ENCODE data around the gene CSRP2.

Gene CSRP2

DNA sequence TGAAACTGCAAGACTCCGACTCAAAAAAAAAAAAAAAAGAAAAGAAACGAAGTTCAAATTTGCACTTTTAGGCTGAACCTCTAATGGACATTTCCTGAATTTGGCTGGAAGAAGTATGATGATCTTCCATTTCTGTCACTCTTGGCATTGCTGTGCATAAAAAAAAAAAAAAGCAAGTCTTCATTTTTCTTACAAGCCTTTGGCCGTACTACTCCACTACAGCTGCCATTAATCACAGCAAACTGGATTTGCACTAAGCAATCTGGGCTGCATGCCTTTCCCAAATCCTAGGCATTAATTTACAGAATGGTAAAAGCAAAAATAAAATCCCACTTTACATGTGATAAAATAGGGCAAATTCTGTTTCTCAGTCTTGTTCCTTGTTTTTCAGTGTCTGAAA is 7.1 kb downstream of the CSRP2 start:
- no peaks in the 10 kb centered on the region for H3K36me3 ChIP-seq (ENCODE audit: control insufficient read depth, insufficient read depth, low read length)
- H3K27me3 ChIP-seq (ENCODE audit: control insufficient read depth, insufficient read depth, low read length), result no peaks in the 10 kb centered on the region
- no peaks in the 10 kb centered on the region for H3K9me3 ChIP-seq (ENCODE audit: control insufficient read depth, insufficient read depth, low read length)
- H3K4me3 ChIP-seq (ENCODE audit: low read depth, low read length), result no peak overlapping the region
- no peak overlapping the region for H3K9ac ChIP-seq (ENCODE audit: low read depth, low read length)
- H3K4me1 ChIP-seq (ENCODE audit: control insufficient read depth, insufficient read depth, low read length), result peaks cover 22% of the 10 kb centered on the region

DNA sequence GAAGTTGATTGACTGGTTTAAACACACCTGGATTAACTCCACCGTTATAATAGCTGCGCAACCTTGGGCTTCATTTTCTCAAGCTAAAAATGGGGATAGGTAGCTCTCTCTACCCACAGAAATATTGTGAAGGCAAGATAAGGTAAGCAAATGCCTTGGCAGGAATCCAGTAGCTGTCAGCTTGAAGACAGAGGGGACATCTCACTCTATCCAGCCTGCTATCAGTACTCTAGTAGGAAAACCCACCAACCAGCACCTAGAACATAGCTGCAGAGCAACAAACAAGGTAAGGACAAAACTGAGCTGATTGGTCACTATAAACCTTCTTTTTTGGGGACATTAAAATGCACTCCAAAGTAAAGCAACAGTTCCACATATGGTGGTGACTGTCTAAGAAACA is 7.7 kb downstream of the CSRP2 start:
- no peak overlapping the region for H3K4me3 ChIP-seq (ENCODE audit: low read depth, low read length)
- H3K9ac ChIP-seq (ENCODE audit: low read depth, low read length), result no peak overlapping the region

GRCh38 chr12:76866726-76867125 is 12.1 kb downstream of the CSRP2 start:
- Histone ChIP-seq H3K9me3 (ENCODE audit: control insufficient read depth, insufficient read depth, low read length) (no peaks in the 10 kb centered on the region), H3K27me3 (ENCODE audit: control insufficient read depth, insufficient read depth, low read length) (no peaks in the 10 kb centered on the region), H3K36me3 (ENCODE audit: control insufficient read depth, insufficient read depth, low read length) (peaks cover 4% of the 10 kb centered on the region), H3K9ac (ENCODE audit: low read depth, low read length) (no peak overlapping the region), H3K4me3 (ENCODE audit: low read depth, low read length) (no peak overlapping the region), H3K4me1 (ENCODE audit: control insufficient read depth, insufficient read depth, low read length) (peaks cover 6% of the 10 kb centered on the region)

More for the DNA sequence above, 7.7 kb downstream of the CSRP2 start:
- no peaks in the 10 kb centered on the region for H3K27me3 ChIP-seq (ENCODE audit: control insufficient read depth, insufficient read depth, low read length)
- H3K36me3 ChIP-seq (ENCODE audit: control insufficient read depth, insufficient read depth, low read length), result no peaks in the 10 kb centered on the region
- peaks cover 23% of the 10 kb centered on the region for H3K4me1 ChIP-seq (ENCODE audit: control insufficient read depth, insufficient read depth, low read length)
- no peaks in the 10 kb centered on the region for H3K9me3 ChIP-seq (ENCODE audit: control insufficient read depth, insufficient read depth, low read length)

GRCh38 chr12:76866151-76866567 is 12.7 kb downstream of the CSRP2 start:
- no peak overlapping the region for H3K9ac ChIP-seq (ENCODE audit: low read depth, low read length)

GRCh38 chr12:76864791-76865400 is 13.9 kb downstream of the CSRP2 start:
- H3K4me1 ChIP-seq (ENCODE audit: control insufficient read depth, insufficient read depth, low read length), result peaks cover 6% of the 10 kb centered on the region
- no peak overlapping the region for H3K4me3 ChIP-seq (ENCODE audit: low read depth, low read length)
- H3K9ac ChIP-seq (ENCODE audit: low read depth, low read length), result no peak overlapping the region

More at GRCh38 chr12:76866151-76866567, 12.7 kb downstream of the CSRP2 start:
- Histone ChIP-seq H3K4me3 (ENCODE audit: low read depth, low read length) (no peak overlapping the region), H3K9me3 (ENCODE audit: control insufficient read depth, insufficient read depth, low read length) (no peaks in the 10 kb centered on the region), H3K36me3 (ENCODE audit: control insufficient read depth, insufficient read depth, low read length) (peaks cover 4% of the 10 kb centered on the region), H3K27me3 (ENCODE audit: control insufficient read depth, insufficient read depth, low read length) (no peaks in the 10 kb centered on the region), H3K4me1 (ENCODE audit: control insufficient read depth, insufficient read depth, low read length) (peaks cover 6% of the 10 kb centered on the region)

DNA sequence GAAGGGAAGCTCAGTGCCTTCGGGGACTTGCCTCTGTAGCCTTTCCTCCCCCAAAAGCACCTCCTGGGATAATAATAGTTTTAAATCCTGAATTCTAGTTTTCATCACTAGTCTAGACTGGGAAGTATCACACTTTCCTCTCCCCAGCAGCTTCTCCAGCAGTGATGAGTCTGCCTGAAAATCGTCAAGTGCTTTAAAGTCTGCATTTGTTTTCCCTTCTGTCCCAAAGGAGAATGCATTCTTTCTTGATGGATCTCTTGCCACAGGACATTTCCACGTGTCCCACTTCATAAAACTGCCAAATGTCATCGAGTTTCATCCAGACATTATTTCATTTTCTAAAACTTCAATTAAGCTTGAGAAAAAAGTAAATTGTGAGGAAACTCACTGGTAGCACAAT is 15.0 kb downstream of the CSRP2 start:
- Histone ChIP-seq H3K9me3 (ENCODE audit: control insufficient read depth, insufficient read depth, low read length) (no peaks in the 10 kb centered on the region), H3K4me1 (ENCODE audit: control insufficient read depth, insufficient read depth, low read length) (peaks cover 6% of the 10 kb centered on the region), H3K36me3 (ENCODE audit: control insufficient read depth, insufficient read depth, low read length) (peaks cover 4% of the 10 kb centered on the region), H3K4me3 (ENCODE audit: low read depth, low read length) (no peak overlapping the region), H3K27me3 (ENCODE audit: control insufficient read depth, insufficient read depth, low read length) (no peaks in the 10 kb centered on the region), H3K9ac (ENCODE audit: low read depth, low read length) (no peak overlapping the region)

More at GRCh38 chr12:76864791-76865400, 13.9 kb downstream of the CSRP2 start:
- no peaks in the 10 kb centered on the region for H3K9me3 ChIP-seq (ENCODE audit: control insufficient read depth, insufficient read depth, low read length)
- H3K36me3 ChIP-seq (ENCODE audit: control insufficient read depth, insufficient read depth, low read length), result peaks cover 4% of the 10 kb centered on the region
- no peaks in the 10 kb centered on the region for H3K27me3 ChIP-seq (ENCODE audit: control insufficient read depth, insufficient read depth, low read length)

DNA sequence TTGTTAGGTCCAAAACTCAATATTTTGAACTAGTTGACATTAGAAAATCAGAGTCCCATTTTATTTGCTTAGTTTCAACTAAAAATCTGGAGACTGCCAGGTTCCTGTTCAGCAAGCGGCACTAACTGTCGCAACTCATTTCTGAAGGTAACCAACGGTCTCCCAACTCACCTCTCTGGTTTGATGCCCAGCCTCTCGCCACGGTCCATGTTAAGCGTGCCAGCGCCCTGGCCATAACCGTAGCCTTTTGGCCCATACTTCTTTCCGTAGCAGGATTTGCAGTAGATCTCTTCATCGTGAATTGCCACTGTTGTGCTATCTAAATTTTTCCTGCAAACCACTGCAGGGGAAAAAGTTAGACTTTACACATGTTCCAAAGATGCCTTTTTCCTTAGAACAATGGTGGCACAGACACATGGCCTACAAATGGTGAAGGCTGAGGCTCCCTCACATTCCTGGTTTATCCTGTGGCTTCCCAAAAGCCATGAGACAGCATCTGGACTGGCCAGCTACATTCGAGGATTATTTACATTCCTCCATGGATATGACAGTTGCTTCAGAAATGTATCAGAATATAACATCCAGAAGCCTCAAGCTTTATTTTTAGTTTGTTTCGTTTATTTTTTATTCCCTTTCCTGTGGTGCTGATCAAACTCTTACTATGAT is 15.7 kb downstream of the CSRP2 start:
- Histone ChIP-seq H3K9me3 (ENCODE audit: control insufficient read depth, insufficient read depth, low read length) (no peaks in the 10 kb centered on the region), H3K4me3 (ENCODE audit: low read depth, low read length) (no peak overlapping the region), H3K9ac (ENCODE audit: low read depth, low read length) (no peak overlapping the region), H3K4me1 (ENCODE audit: control insufficient read depth, insufficient read depth, low read length) (peaks cover 6% of the 10 kb centered on the region), H3K27me3 (ENCODE audit: control insufficient read depth, insufficient read depth, low read length) (no peaks in the 10 kb centered on the region), H3K36me3 (ENCODE audit: control insufficient read depth, insufficient read depth, low read length) (peaks cover 4% of the 10 kb centered on the region)

GRCh38 chr12:76860256-76860655 is 18.6 kb downstream of the CSRP2 start:
- Histone ChIP-seq H3K4me3 (ENCODE audit: low read depth, low read length) (no peak overlapping the region), H3K27me3 (ENCODE audit: control insufficient read depth, insufficient read depth, low read length) (no peaks in the 10 kb centered on the region), H3K9me3 (ENCODE audit: control insufficient read depth, insufficient read depth, low read length) (no peaks in the 10 kb centered on the region), H3K9ac (ENCODE audit: low read depth, low read length) (no peak overlapping the region), H3K4me1 (ENCODE audit: control insufficient read depth, insufficient read depth, low read length) (peaks cover 2% of the 10 kb centered on the region), H3K36me3 (ENCODE audit: control insufficient read depth, insufficient read depth, low read length) (peaks cover 4% of the 10 kb centered on the region)

- H3K36me3 ChIP-seq (ENCODE audit: control insufficient read depth, insufficient read depth, low read length), result peaks cover 4% of the 10 kb centered on the region
- H3K9ac ChIP-seq (ENCODE audit: low read depth, low read length), result no peak overlapping the region
Observed at GRCh38 chr12:76859611-76860010, 19.2 kb downstream of the CSRP2 start.

DNA sequence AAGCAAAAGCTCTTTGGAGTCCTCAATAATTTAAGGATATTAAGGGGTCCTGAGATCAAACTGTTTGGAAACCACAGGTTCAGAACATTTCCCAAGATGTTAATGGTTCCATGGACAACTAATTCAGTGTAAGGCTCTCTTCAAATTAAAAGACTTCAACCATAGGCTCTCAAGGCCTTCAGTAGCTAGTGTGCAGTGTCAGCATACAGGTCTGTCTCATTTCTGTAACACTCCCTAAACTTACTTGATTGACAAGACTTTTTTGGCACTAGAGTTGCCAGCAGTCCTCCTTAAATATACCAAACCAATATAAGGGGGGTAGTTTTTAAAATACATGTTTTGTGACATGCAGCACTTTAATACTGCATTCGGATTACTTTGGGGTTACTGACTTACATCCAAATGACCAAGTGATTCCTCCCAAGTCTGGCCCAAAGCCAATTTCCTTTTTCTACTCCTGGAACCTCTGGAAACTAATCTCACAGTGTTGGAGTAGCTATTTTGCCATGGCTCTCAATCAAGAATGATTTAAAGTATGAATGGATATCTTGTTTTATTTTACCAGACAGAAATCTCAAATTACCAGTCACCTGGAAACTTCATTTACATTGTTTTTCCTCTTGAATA is 22.7 kb downstream of the CSRP2 start:
- H3K36me3 ChIP-seq (ENCODE audit: control insufficient read depth, insufficient read depth, low read length), result no peaks in the 10 kb centered on the region
- H3K27me3 ChIP-seq (ENCODE audit: control insufficient read depth, insufficient read depth, low read length), result no peaks in the 10 kb centered on the region
- no peak overlapping the region for H3K4me3 ChIP-seq (ENCODE audit: low read depth, low read length)
- H3K9me3 ChIP-seq (ENCODE audit: control insufficient read depth, insufficient read depth, low read length), result no peaks in the 10 kb centered on the region
- H3K9ac ChIP-seq (ENCODE audit: low read depth, low read length), result no peak overlapping the region
- H3K4me1 ChIP-seq (ENCODE audit: control insufficient read depth, insufficient read depth, low read length), result no peaks in the 10 kb centered on the region

More at GRCh38 chr12:76859611-76860010, 19.2 kb downstream of the CSRP2 start:
- H3K4me3 ChIP-seq (ENCODE audit: low read depth, low read length), result no peak overlapping the region
- no peaks in the 10 kb centered on the region for H3K4me1 ChIP-seq (ENCODE audit: control insufficient read depth, insufficient read depth, low read length)
- H3K27me3 ChIP-seq (ENCODE audit: control insufficient read depth, insufficient read depth, low read length), result no peaks in the 10 kb centered on the region
- H3K9me3 ChIP-seq (ENCODE audit: control insufficient read depth, insufficient read depth, low read length), result no peaks in the 10 kb centered on the region

- Histone ChIP-seq H3K4me1 (ENCODE audit: control insufficient read depth, insufficient read depth, low read length) (no peaks in the 10 kb centered on the region), H3K36me3 (ENCODE audit: control insufficient read depth, insufficient read depth, low read length) (no peaks in the 10 kb centered on the region), H3K9ac (ENCODE audit: low read depth, low read length) (no peak overlapping the region), H3K27me3 (ENCODE audit: control insufficient read depth, insufficient read depth, low read length) (no peaks in the 10 kb centered on the region), H3K9me3 (ENCODE audit: control insufficient read depth, insufficient read depth, low read length) (no peaks in the 10 kb centered on the region), H3K4me3 (ENCODE audit: low read depth, low read length) (no peak overlapping the region)
Observed at GRCh38 chr12:76855271-76855670, 23.5 kb downstream of the CSRP2 start.

DNA sequence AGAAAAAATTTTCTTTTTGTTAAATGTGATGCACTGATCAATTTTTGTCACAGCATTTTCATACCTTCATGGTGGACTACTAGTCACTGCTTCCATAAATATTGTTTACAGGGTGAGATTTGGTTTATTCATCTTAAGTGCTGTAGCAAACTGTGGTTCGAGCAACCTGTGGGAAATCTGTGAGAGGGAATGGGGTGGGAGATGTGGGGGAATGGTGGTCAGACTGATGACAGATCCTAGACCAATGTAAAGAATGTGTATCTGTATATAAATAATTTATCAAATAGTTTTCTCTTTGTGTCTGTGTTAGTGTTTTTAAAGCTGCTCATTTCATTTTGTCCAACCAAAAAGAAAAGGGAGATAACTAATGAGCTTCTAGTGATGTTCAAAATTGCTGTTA is 26.7 kb downstream of the CSRP2 start:
- H3K27me3 ChIP-seq (ENCODE audit: control insufficient read depth, insufficient read depth, low read length), result no peaks in the 10 kb centered on the region
- no peaks in the 10 kb centered on the region for H3K9me3 ChIP-seq (ENCODE audit: control insufficient read depth, insufficient read depth, low read length)
- H3K9ac ChIP-seq (ENCODE audit: low read depth, low read length), result no peak overlapping the region
- H3K36me3 ChIP-seq (ENCODE audit: control insufficient read depth, insufficient read depth, low read length), result no peaks in the 10 kb centered on the region
- no peaks in the 10 kb centered on the region for H3K4me1 ChIP-seq (ENCODE audit: control insufficient read depth, insufficient read depth, low read length)
- no peak overlapping the region for H3K4me3 ChIP-seq (ENCODE audit: low read depth, low read length)

Data from iPS-15b (cell line).